Measurements from ENCODE around the gene MCEMP1.

The MCEMP1 gene

DNA sequence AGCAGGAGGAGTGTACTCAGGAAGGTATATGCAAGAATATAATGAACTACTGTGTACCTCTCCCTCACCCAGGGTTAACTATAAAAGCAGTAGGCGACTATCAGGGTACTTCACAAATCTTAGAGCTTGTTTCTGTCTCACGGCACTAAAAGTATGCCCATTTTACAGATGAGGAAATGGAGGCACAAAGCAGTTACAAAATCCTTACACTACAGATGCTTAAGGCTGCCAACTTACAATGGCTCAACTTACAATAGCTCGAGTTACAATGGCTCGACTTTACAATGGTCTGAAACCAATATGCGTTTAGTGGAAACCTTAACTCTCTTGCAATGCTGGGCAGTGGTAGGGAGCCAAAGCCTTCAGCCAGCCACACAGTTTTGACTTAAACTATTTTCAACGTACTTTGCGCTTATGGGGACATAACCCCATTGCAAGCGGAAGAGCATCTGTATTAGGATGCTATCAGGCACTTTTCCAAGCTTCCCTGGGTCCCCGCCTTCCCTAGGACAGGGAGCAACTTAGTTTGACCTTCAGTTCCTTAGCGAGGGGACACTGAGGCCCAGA, 20.9 kb downstream of the MCEMP1 start:
- no peak for DNase-seq (ENCODE audit: low read depth, low spot score)

- DNase-seq (ENCODE audit: low read depth, low spot score), result no peak
These were observed 21.7 kb downstream of the MCEMP1 start for GRCh38 chr19:7698583-7698982.

- DNase-seq (ENCODE audit: low read depth, low spot score), result no peak
These were observed 22.1 kb downstream of the MCEMP1 start for GRCh38 chr19:7699003-7699402.

DNA sequence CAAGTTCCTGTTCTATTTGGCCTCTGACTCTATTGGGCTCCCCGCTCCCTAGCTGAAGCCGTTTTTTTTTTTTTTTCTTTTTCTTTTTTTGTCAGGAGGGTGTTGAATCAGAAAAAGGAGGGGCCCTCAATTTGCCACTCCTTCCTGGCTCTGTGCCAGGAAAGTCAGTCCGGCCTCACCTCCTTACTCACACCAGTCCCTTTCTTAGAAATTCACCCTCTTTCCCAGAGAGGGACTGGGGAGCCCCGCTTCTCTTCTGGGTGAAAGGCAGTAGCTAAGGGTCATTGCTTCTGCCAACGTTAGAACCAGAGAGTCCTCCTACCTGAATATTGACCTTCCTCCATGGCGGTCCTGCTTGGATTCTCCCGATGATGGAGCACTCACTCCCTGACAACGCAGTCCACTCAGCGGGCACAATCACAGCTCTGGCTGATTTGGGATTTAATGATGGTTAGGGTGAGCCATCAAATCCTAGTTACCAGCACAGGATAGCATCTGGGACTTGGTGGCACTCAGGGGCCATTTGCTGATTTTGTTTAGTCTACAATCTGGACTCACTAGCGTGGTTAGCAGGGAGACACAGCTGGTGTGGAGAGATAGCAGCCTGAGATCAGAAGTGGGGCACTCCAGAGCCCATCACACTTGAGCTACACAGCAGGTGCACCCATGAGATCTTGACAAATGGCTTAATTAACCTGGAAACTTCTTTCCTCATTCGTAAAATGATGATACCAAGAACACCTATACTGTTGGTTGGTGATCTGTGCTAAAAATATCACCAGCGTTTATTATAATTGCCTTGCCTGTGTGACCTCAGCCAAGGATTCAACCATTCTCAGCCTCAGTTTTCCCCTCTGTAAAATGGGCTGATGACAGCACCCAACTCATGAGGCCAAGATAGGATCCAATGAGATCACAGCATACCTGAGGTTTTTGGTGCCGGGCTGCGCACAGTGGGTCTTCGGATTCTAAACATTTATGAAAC, 22.8 kb downstream of the MCEMP1 start:
- DNase-seq (ENCODE audit: low read depth, low spot score), result no peak

DNA sequence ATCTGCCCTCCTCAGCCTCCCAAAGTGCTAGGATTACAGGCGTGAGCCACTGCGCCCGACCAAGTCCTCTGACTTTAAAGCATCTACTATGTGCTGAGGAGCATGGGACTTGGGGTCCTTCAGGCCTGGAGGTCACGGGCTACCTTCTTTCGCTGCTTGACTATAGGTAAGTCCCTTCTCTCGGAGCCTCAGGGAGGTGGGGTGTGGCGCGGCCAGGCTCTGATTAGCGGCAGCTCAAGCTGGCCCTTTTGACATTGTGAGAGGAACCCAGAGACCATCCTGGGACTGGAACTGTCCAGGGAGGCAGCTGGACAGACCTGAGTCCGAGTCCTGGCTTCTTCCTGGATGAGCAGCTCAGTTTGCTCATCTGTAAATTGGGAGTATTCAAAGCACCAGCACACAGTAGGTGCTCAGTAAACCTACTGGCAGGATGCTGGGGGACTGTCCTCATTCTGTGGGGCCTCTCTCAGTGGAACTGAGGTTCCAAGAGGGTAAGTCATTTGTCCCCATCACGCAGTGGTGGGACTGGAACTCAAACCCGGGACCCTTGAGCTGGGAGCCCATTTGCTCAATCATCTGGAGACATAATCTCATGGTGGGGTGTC, 24.3 kb downstream of the MCEMP1 start:
- DNase-seq (ENCODE audit: low read depth, low spot score), result no peak

GRCh38 chr19:7701654-7702457, 25.0 kb downstream of the MCEMP1 start, which contains the start of gene FCER2:
Gene FCER2, minus strand, starts transcription at chr19:7702131. Its CDS starts 2,371 bp downstream, at chr19:7699760.
- no peak for DNase-seq (ENCODE audit: low read depth, low spot score)

- no peak for DNase-seq (ENCODE audit: low read depth, low spot score)
These were observed 26.4 kb downstream of the MCEMP1 start for GRCh38 chr19:7703332-7703731.

- no peak for DNase-seq (ENCODE audit: low read depth, low spot score)
These were observed 27.6 kb downstream of the MCEMP1 start for GRCh38 chr19:7704280-7705060.

DNA sequence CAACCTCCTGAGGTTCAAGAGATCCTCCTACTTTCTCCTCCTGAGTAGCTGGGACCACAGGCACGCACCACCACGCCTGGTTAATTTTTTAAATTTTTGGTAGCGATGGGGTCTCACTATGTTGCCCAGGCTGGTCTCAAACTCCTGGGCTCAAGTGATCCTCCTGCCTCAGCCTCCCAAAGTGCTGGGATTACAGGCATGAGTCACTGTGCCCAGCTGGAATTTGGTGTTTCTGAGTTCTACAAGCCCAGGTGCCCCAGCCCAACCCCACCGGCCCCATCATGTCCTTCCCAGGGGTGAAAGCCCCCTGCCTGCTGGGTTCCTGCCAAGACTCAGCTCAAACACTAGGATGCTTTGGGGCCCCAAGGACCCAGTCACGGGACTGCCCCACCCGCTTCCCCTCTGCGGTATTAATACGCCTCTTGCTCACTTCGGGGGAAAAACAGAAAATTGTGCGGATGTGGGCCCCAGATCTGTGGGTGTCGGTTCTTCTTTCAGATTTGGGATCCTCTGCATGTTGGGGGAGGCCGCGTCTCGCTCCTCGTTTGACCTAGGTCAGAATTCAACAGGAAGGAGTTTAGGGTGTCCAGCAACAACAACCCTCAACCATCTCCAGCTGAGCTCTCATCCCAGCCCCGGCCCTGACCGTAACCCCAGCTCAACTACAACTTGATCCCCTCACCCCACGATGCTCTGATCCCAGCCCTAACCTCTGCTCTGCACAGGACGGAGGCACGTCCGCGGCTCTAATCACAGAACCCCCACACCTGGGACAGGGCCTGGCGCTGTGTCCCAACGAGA, 28.7 kb downstream of the MCEMP1 start:
- DNase-seq (ENCODE audit: low read depth, low spot score), result no peak

DNA sequence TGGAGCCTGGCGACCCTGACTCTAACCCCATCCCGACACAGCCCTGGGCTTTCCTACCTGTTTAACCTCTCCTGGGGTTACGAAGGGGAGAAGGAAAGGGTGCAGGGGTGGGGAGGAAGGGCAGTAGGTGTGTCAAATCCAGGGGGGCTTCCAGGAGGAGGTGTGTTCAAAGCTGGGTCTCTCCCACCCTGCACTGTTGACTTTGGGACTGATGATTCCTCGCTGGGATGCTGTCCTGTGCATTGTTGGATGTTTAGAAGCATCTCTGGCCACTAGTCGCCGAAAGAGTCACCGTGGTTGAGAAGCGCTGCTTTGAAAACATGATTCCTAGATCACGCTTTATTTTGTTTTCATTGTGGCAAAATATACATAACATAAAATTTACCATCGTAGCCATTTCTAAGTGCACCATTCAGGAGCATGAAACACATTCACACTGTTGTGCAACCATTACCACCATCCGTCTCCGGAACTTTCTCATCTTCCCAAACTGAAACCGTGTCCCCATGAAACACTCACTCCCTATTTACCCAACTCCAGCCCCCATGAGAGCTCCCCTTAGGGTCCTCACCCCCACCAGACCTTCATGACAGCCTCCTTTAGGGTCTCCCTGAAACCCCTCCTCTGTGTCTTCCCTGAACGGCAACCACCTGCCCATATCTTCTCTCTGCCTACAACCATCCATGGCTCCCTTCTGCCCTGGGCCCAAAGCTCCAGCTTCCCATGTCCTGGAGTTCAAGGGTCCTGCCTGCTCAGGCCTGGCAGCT, 29.5 kb downstream of the MCEMP1 start:
- no peak for DNase-seq (ENCODE audit: low read depth, low spot score)

- DNase-seq (ENCODE audit: low read depth, low spot score), result no peak
These were observed 30.1 kb downstream of the MCEMP1 start for GRCh38 chr19:7706955-7707456.

- no peak for DNase-seq (ENCODE audit: low read depth, low spot score)
These were observed 33.1 kb downstream of the MCEMP1 start for GRCh38 chr19:7709932-7710460.

GRCh38 chr19:7710616-7711015, 33.7 kb downstream of the MCEMP1 start:
- no peak for DNase-seq (ENCODE audit: low read depth, low spot score)

GRCh38 chr19:7715671-7716070, 38.8 kb downstream of the MCEMP1 start:
- DNase-seq (ENCODE audit: low read depth, low spot score), result no peak

DNA sequence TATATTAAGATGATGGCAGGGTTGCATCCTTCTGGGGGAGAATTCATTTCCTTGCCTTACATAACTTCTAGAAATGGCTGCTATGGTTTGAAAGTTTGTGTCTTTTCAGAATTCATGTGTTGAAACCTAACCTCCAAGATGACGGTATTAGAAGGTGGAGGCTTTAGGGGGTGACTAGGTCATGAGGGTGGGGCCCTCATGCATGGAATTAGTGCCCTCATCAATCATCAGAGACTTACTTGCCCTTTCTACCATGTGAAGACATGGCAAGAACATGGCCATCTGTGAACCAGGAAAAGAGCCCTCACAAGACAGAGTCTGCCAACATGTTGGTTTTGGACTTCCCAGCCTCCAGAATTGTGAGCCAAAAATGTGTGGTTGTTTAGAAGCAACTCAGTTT, 39.9 kb downstream of the MCEMP1 start:
- no peak for DNase-seq (ENCODE audit: low read depth, low spot score)

DNA sequence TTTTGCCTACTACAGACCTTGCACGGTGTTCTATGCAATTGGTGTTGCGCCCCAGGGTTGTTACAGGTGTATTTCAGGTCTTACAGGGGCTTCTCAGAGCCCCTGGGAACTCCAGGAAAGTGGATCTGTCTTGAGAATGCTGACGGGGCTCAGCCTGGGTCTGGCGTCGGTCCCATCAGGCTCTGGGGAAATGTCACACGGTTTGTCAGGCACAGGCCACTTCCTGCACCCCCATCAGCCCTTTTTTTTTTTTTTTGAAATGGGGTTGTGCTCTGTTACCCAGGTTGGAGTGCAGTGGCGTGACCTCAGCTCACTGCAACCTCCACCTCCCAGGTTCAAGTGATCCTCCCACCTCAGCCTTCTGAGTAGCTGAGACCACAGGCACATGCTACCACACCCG, 41.8 kb downstream of the MCEMP1 start:
- no peak for DNase-seq (ENCODE audit: low read depth, low spot score)

- peak; percentile 76 for DNase-seq (ENCODE audit: low read depth, low spot score)
These were observed 43.5 kb downstream of the MCEMP1 start for GRCh38 chr19:7720351-7720750.

GRCh38 chr19:7722231-7722651, 45.4 kb downstream of the MCEMP1 start:
- DNase-seq (ENCODE audit: low read depth, low spot score), result no peak

DNA sequence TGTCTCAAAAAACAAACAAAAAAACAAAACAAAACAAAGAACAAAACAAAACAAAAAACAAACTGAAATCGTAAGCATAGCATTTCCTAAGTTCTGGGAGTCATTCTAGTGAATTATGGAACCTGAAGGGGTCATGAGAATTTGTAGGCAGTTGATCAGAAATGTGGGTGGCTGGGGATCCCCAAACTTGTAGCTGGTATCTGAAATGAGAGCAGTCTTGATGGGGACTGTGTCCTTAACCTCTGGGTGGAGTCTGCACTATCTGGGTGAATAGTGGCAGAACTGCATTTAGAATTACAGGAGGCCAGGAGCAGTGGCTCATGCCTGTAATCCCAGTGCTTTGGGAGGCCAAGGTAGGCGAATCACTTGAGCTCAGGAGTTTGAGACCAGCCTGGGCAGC, 48.9 kb downstream of the MCEMP1 start:
- no peak for DNase-seq (ENCODE audit: low read depth, low spot score)
